GM12865 (cell line): ENCODE data around the gene SEMA5B.
A peak's percentile ranks its signal among the peaks of the same experiment; 100 is the strongest.

Source experiments
- DNase-seq: peaks from one replicate; pipeline ENCODE4 v3.0.0; 2010; ENCODE audit warnings: low read depth
- H3K4me3 ChIP-seq: 2 replicates; pipeline ENCODE4 v1.5.1; 2011; ENCODE audit warnings: mild to moderate bottlenecking, low read depth, low read length, control low read depth
- CTCF ChIP-seq: IDR thresholded peaks from 2 replicates; pipeline ENCODE4 v1.5.1; 2011; ENCODE audit warnings: low read length, control low read depth, low read depth, inconsistent platforms; ENCODE audit not compliant: insufficient read depth; ENCODE audit errors: missing control alignments

SEMA5B gene

GRCh38 chr3:122925756-122926155 lies 101.8 kb downstream of the SEMA5B start:
- no peak for DNase-seq
- no peak overlapping the region for H3K4me3 ChIP-seq
- no peak for TF ChIP-seq CTCF

GRCh38 chr3:122924056-122924455 lies 103.5 kb downstream of the SEMA5B start:
- no peak for TF ChIP-seq CTCF
- DNase-seq, result no peak
- H3K4me3 ChIP-seq, result no peak overlapping the region

GRCh38 chr3:122923611-122924010 lies 104.0 kb downstream of the SEMA5B start:
- DNase-seq, result no peak
- no peak for TF ChIP-seq CTCF
- no peak overlapping the region for H3K4me3 ChIP-seq

GRCh38 chr3:122921791-122922651 lies 105.5 kb downstream of the SEMA5B start:
- H3K4me3 ChIP-seq, result no peak overlapping the region; the same call in 1 of the 2 replicates
- peak; percentile 40 for DNase-seq

GRCh38 chr3:122920986-122921385 lies 106.6 kb downstream of the SEMA5B start:
- H3K4me3 ChIP-seq, result no peak overlapping the region
- TF ChIP-seq CTCF, result no peak
- DNase-seq, result no peak

More at GRCh38 chr3:122921791-122922651, 105.5 kb downstream of the SEMA5B start:
- peak; percentile 11 for TF ChIP-seq CTCF

- DNase-seq, result no peak
- TF ChIP-seq CTCF, result no peak
- H3K4me3 ChIP-seq, result no peak overlapping the region
Observed at GRCh38 chr3:122919291-122919610, 108.3 kb downstream of the SEMA5B start.
